CD4-positive, alpha-beta memory T cell (primary cell): ENCODE results near the gene NRCAM. TPM values are rescaled to one million over a fixed set of nuclear protein-coding genes. Genes with fewer than 3 reads are reported as not detected.

ENCODE experiments used
- CTCF ChIA-PET: fragments of 350-600 bp; sonication (Branson Sonifier 250); formaldehyde crosslinking; loops from one replicate; lab custom pipeline; 2021; ENCODE audit warnings: inconsistent platforms; ENCODE audit not compliant: partially characterized antibody; lab: Charles Lee
- POLR2A ChIA-PET: fragments of 350-600 bp; sonication (Branson Sonifier 250); formaldehyde crosslinking; loops from one replicate; lab custom pipeline; 2021; ENCODE audit not compliant: partially characterized antibody; lab: Charles Lee
- DNase-seq, 5 donors: peaks; one replicate each; pipeline versions ENCODE4 v3.0.0 to v3.0.0-alpha.2; 2020 to 2022; ENCODE audit warnings: mixed read lengths in 1 of 5
- H3K27ac ChIP-seq: one replicate; pipeline ENCODE4 v1.7.0; 2013; ENCODE audit warnings: low read depth, low read length
- H3K27me3 ChIP-seq: 2 replicates; pipeline ENCODE4 v1.7.0; 2013; ENCODE audit warnings: mild to moderate bottlenecking, low read length, moderate library complexity; ENCODE audit not compliant: insufficient read depth
- H3K36me3 ChIP-seq: 2 replicates; pipeline ENCODE4 v1.7.0; 2013; ENCODE audit warnings: mild to moderate bottlenecking, low read length, moderate library complexity; ENCODE audit not compliant: insufficient read depth
- H3K4me1 ChIP-seq: 2 replicates; pipeline ENCODE4 v1.7.0; 2013; ENCODE audit warnings: mild to moderate bottlenecking, low read length, moderate library complexity; ENCODE audit not compliant: insufficient read depth
- H3K4me3 ChIP-seq, 2 donors: one replicate each; pipeline ENCODE4 v1.7.0; 2013; ENCODE audit warnings: low read length in 2 of 2, mild to moderate bottlenecking in 1 of 2
- H3K9me3 ChIP-seq, 2 donors: one replicate each; pipeline ENCODE4 v1.7.0; 2013; ENCODE audit warnings: low read length in 2 of 2, control low read depth in 1 of 2; ENCODE audit not compliant: control insufficient read depth in 1 of 2
- H3K27ac Mint-ChIP-seq, 7 donors: one replicate each; pipeline ENCODE4 v1.8.0; 2020 to 2021; ENCODE audit warnings: mixed read lengths in 7 of 7, mild to moderate bottlenecking in 6 of 7, inconsistent platforms in 3 of 7, moderate library complexity in 3 of 7
- H3K27me3 Mint-ChIP-seq, 2 donors: one replicate each; pipeline ENCODE4 v1.8.0; 2020 to 2021; ENCODE audit warnings: mixed read lengths in 2 of 2
- H3K36me3 Mint-ChIP-seq, 2 donors: one replicate each; pipeline ENCODE4 v1.8.0; 2020 to 2021; ENCODE audit warnings: mixed read lengths in 2 of 2, inconsistent platforms in 1 of 2, mild to moderate bottlenecking in 1 of 2
- H3K4me1 Mint-ChIP-seq, 4 donors: one replicate each; pipeline ENCODE4 v1.8.0; 2020 to 2021; ENCODE audit warnings: mixed read lengths in 4 of 4, mild to moderate bottlenecking in 1 of 4
- H3K4me3 Mint-ChIP-seq, 8 donors: one replicate each; pipeline ENCODE4 v1.8.0; 2020 to 2021; ENCODE audit warnings: mixed read lengths in 8 of 8, mild to moderate bottlenecking in 7 of 8, moderate library complexity in 6 of 8, inconsistent platforms in 3 of 8
- H3K9me3 Mint-ChIP-seq, 8 donors: one replicate each; pipeline ENCODE4 v1.8.0; 2020 to 2021; ENCODE audit warnings: mixed read lengths in 8 of 8, mild to moderate bottlenecking in 5 of 8, inconsistent platforms in 3 of 8, moderate library complexity in 1 of 8
- intact Hi-C: fragments of 100-400 bp; cut with micrococcal nuclease; formaldehyde crosslinking; loops from one replicate; pipeline ENCODE4 v1.15.1; 2023
- polyA plus RNA-seq, 2 donors: library from polyadenylated mRNA; unstranded; fragments of 300-500 nt; fragmentation: Illumina TruSeq; gene quantifications; one replicate each; pipeline ENCODE4 v1.2.3, GENCODE V29; 2021
- total RNA-seq, 2 experiments: library from RNA; stranded (reverse); gene quantifications; one replicate each; pipeline ENCODE4 v1.2.3, GENCODE V29; 2021

Gene NRCAM
- total and polyA plus RNA-seq, 4 experiments from 2014 or later = 0.22 to 0.41 (median 0.32) TPM; not detected in 1

GRCh38 chr7:108231221-108231620, 225.0 kb downstream of the NRCAM start:
- Histone ChIP-seq H3K4me3 (no peak overlapping the region), H3K9me3 (no peaks in the 10 kb centered on the region), H3K36me3 (no peaks in the 10 kb centered on the region), H3K4me1 (no peaks in the 10 kb centered on the region), H3K27me3 (no peaks in the 10 kb centered on the region), H3K27ac (no peak overlapping the region)
- DNase-seq = no peak
- POLR2A ChIA-PET = no interaction called here
- peaks cover 0 to 3% (median 0%) of the 10 kb centered on the region in 4 donors for H3K4me1 Mint-ChIP-seq
- no peaks in the 10 kb centered on the region for H3K9me3 Mint-ChIP-seq
- H3K27ac Mint-ChIP-seq = no peak overlapping the region
- CTCF ChIA-PET = no interaction called here
- H3K36me3 Mint-ChIP-seq = no peaks in the 10 kb centered on the region
- H3K27me3 Mint-ChIP-seq = peaks cover 0 to 4% of the 10 kb centered on the region in 2 donors
- intact Hi-C loops = no loop called here
- H3K4me3 Mint-ChIP-seq = no peak overlapping the region

GRCh38 chr7:108227366-108227765, 228.9 kb downstream of the NRCAM start:
- Mint-ChIP-seq H3K4me3 (no peak overlapping the region), H3K36me3 (no peaks in the 10 kb centered on the region), H3K9me3 (no peaks in the 10 kb centered on the region), H3K27ac (no peak overlapping the region), H3K4me1 (no peaks in the 10 kb centered on the region), H3K27me3 (peaks cover 0 to 4% of the 10 kb centered on the region in 2 donors)
- Histone ChIP-seq H3K36me3 (no peaks in the 10 kb centered on the region), H3K27me3 (no peaks in the 10 kb centered on the region), H3K27ac (no peak overlapping the region), H3K4me1 (no peaks in the 10 kb centered on the region), H3K4me3 (no peak overlapping the region), H3K9me3 (no peaks in the 10 kb centered on the region)
- DNase-seq = no peak
- ChIA-PET POLR2A (no interaction called here), CTCF (no interaction called here)
- intact Hi-C loops = no loop called here

- no peak overlapping the region for H3K27ac ChIP-seq
- H3K4me3 ChIP-seq = no peak overlapping the region
- Mint-ChIP-seq H3K9me3 (no peaks in the 10 kb centered on the region), H3K4me3 (no peak overlapping the region), H3K27ac (no peak overlapping the region), H3K4me1 (no peaks in the 10 kb centered on the region), H3K27me3 (peaks cover 0 to 4% of the 10 kb centered on the region in 2 donors), H3K36me3 (no peaks in the 10 kb centered on the region)
- ChIA-PET POLR2A (no interaction called here), CTCF (no interaction called here)
- no peaks in the 10 kb centered on the region for H3K9me3 ChIP-seq
- no peaks in the 10 kb centered on the region for H3K4me1 ChIP-seq
- H3K36me3 ChIP-seq = no peaks in the 10 kb centered on the region
- DNase-seq = no peak
- H3K27me3 ChIP-seq = no peaks in the 10 kb centered on the region
- intact Hi-C loops = no loop called here
These were observed 229.4 kb downstream of the NRCAM start for GRCh38 chr7:108226816-108227299.

- intact Hi-C loops = no loop called here
- no peaks in the 10 kb centered on the region for H3K4me1 Mint-ChIP-seq
- no peak overlapping the region for H3K4me3 ChIP-seq
These were observed 230.6 kb downstream of the NRCAM start for GRCh38 chr7:108225531-108226181.

GRCh38 chr7:108224387-108224786, 231.8 kb downstream of the NRCAM start:
- intact Hi-C loops = no loop called here
- ChIA-PET POLR2A (no interaction called here), CTCF (no interaction called here)
- Histone ChIP-seq H3K36me3 (no peaks in the 10 kb centered on the region), H3K27ac (no peak overlapping the region), H3K4me3 (no peak overlapping the region), H3K4me1 (no peaks in the 10 kb centered on the region), H3K9me3 (no peaks in the 10 kb centered on the region), H3K27me3 (no peaks in the 10 kb centered on the region)
- Mint-ChIP-seq H3K27ac (no peak overlapping the region), H3K4me1 (no peaks in the 10 kb centered on the region), H3K4me3 (no peak overlapping the region), H3K27me3 (peaks cover 3 to 10% of the 10 kb centered on the region in 2 donors), H3K36me3 (no peaks in the 10 kb centered on the region), H3K9me3 (no peaks in the 10 kb centered on the region)
- no peak for DNase-seq

More at GRCh38 chr7:108225531-108226181, 230.6 kb downstream of the NRCAM start:
- Histone ChIP-seq H3K27me3 (no peaks in the 10 kb centered on the region), H3K36me3 (no peaks in the 10 kb centered on the region), H3K9me3 (no peaks in the 10 kb centered on the region), H3K27ac (no peak overlapping the region), H3K4me1 (no peaks in the 10 kb centered on the region)
- peaks cover 0 to 8% of the 10 kb centered on the region in 2 donors for H3K27me3 Mint-ChIP-seq
- CTCF ChIA-PET = no interaction called here
- POLR2A ChIA-PET = no interaction called here
- H3K27ac Mint-ChIP-seq = no peak overlapping the region
- no peak for DNase-seq
- no peaks in the 10 kb centered on the region for H3K9me3 Mint-ChIP-seq
- H3K4me3 Mint-ChIP-seq = no peak overlapping the region
- H3K36me3 Mint-ChIP-seq = no peaks in the 10 kb centered on the region

- intact Hi-C loops = no loop called here
- Histone ChIP-seq H3K27ac (no peak overlapping the region), H3K27me3 (no peaks in the 10 kb centered on the region), H3K4me3 (no peak overlapping the region), H3K4me1 (no peaks in the 10 kb centered on the region), H3K9me3 (no peaks in the 10 kb centered on the region), H3K36me3 (no peaks in the 10 kb centered on the region)
- Mint-ChIP-seq H3K4me3 (no peak overlapping the region), H3K9me3 (no peaks in the 10 kb centered on the region), H3K27ac (no peak overlapping the region), H3K36me3 (no peaks in the 10 kb centered on the region), H3K4me1 (no peaks in the 10 kb centered on the region), H3K27me3 (peaks cover 3 to 7% of the 10 kb centered on the region in 2 donors)
- ChIA-PET CTCF (no interaction called here), POLR2A (no interaction called here)
- DNase-seq = no peak
These were observed 233.9 kb downstream of the NRCAM start for GRCh38 chr7:108222236-108222892.

GRCh38 chr7:108211382-108212201, 244.6 kb downstream of the NRCAM start:
- Histone ChIP-seq H3K4me3 (no peak overlapping the region), H3K9me3 (no peaks in the 10 kb centered on the region), H3K27ac (no peak overlapping the region), H3K36me3 (no peaks in the 10 kb centered on the region), H3K27me3 (no peaks in the 10 kb centered on the region), H3K4me1 (no peaks in the 10 kb centered on the region)
- H3K9me3 Mint-ChIP-seq = peaks cover 0 to 4% (median 0%) of the 10 kb centered on the region in 8 donors
- intact Hi-C loops = no loop called here
- ChIA-PET POLR2A (no interaction called here), CTCF (no interaction called here)
- H3K4me3 Mint-ChIP-seq = no peak overlapping the region
- peaks cover 3 to 4% of the 10 kb centered on the region in 2 donors for H3K27me3 Mint-ChIP-seq
- no peak overlapping the region for H3K27ac Mint-ChIP-seq
- no peaks in the 10 kb centered on the region for H3K36me3 Mint-ChIP-seq
- DNase-seq = no peak
- peaks cover 0 to 3% (median 0%) of the 10 kb centered on the region in 4 donors for H3K4me1 Mint-ChIP-seq
